ENCODE results near the gene FEM1C. TPM values are rescaled to one million over a fixed set of nuclear protein-coding genes. Genes with fewer than 3 reads are reported as not detected.

FEM1C gene
- total RNA-seq, 1 donor from 2014 or later: 18.4 TPM

DNA sequence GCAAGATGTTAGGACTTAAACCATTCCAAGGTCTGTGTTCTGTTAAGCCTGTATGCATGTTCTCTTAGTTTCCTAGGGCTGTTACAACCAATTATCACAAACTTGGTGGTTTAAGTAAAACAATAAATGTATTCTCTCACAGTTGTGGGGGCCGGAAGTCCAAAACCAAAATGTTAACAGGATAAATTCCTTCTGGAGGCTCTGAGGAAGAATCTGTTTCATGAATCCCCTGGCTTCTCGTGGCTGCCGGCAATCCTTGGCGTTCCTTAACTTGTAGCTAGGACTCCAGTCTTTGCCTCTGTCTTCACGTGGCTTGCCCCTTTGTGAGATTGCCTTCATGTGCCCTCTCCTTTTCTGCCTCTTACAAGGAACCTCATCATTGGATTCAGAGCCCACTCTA is 30.4 kb downstream of the FEM1C start:
- Mint-ChIP-seq H3K9me3 (ENCODE audit: low read depth) (peaks cover 2% of the 10 kb centered on the region), H3K27me3 (no peaks in the 10 kb centered on the region), H3K36me3 (ENCODE audit: insufficient read depth) (no peaks in the 10 kb centered on the region), H3K4me1 (ENCODE audit: low read depth) (no peaks in the 10 kb centered on the region), H3K4me3 (ENCODE audit: low read depth) (no peak overlapping the region), H3K27ac (no peak overlapping the region)
- TF ChIP-seq CTCF (IDR thresholded peaks at IDR 0.05; ENCODE audit: unreplicated experiment): no peak
- no peak for DNase-seq (ENCODE audit: low spot score, unreplicated experiment)

DNA sequence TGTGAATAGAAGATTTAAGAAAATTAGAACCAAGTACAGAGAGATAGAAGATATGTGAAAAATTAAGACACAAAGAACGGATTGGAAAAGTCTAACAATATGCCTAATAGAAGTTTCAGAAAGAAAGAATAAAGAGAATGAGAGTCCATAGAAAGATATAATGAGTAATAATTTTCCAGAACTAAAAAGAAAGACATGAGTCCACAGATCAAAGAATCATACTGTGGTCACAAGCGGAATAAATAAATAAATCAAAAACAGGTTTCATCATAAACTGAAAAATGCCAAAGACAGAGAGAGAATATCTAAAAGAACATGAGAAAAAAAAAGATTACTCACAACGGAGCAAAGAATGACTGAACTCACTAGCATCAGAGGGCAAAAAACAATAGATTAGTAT is 32.9 kb downstream of the FEM1C start:
- H3K27ac Mint-ChIP-seq: no peak overlapping the region
- no peaks in the 10 kb centered on the region for H3K36me3 Mint-ChIP-seq (ENCODE audit: insufficient read depth)
- H3K9me3 Mint-ChIP-seq (ENCODE audit: low read depth): peaks cover 2% of the 10 kb centered on the region
- H3K27me3 Mint-ChIP-seq: peaks cover under 1% of the 10 kb centered on the region
- no peaks in the 10 kb centered on the region for H3K4me1 Mint-ChIP-seq (ENCODE audit: low read depth)
- H3K4me3 Mint-ChIP-seq (ENCODE audit: low read depth): no peak overlapping the region
- no peak for DNase-seq (ENCODE audit: low spot score, unreplicated experiment)
- TF ChIP-seq CTCF (IDR thresholded peaks at IDR 0.05; ENCODE audit: unreplicated experiment): no peak

- no peak overlapping the region for H3K4me3 Mint-ChIP-seq (ENCODE audit: low read depth)
Measured at GRCh38 chr5:115510145-115510645, 34.4 kb downstream of the FEM1C start.

GRCh38 chr5:115509547-115509946 is 35.0 kb downstream of the FEM1C start:
- Mint-ChIP-seq H3K9me3 (ENCODE audit: low read depth) (peaks cover 2% of the 10 kb centered on the region), H3K27me3 (peaks cover 7% of the 10 kb centered on the region), H3K36me3 (ENCODE audit: insufficient read depth) (no peaks in the 10 kb centered on the region), H3K4me1 (ENCODE audit: low read depth) (no peaks in the 10 kb centered on the region), H3K4me3 (ENCODE audit: low read depth) (no peak overlapping the region), H3K27ac (no peak overlapping the region)
- no peak for DNase-seq (ENCODE audit: low spot score, unreplicated experiment)
- TF ChIP-seq CTCF (IDR thresholded peaks at IDR 0.05; ENCODE audit: unreplicated experiment): no peak

More at GRCh38 chr5:115510145-115510645, 34.4 kb downstream of the FEM1C start:
- Mint-ChIP-seq H3K27me3 (peaks cover 7% of the 10 kb centered on the region), H3K4me1 (ENCODE audit: low read depth) (no peaks in the 10 kb centered on the region), H3K36me3 (ENCODE audit: insufficient read depth) (no peaks in the 10 kb centered on the region), H3K27ac (no peak overlapping the region), H3K9me3 (ENCODE audit: low read depth) (peaks cover 2% of the 10 kb centered on the region)
- no peak for DNase-seq (ENCODE audit: low spot score, unreplicated experiment)
- no peak for TF ChIP-seq CTCF (IDR thresholded peaks at IDR 0.05; ENCODE audit: unreplicated experiment)

DNA sequence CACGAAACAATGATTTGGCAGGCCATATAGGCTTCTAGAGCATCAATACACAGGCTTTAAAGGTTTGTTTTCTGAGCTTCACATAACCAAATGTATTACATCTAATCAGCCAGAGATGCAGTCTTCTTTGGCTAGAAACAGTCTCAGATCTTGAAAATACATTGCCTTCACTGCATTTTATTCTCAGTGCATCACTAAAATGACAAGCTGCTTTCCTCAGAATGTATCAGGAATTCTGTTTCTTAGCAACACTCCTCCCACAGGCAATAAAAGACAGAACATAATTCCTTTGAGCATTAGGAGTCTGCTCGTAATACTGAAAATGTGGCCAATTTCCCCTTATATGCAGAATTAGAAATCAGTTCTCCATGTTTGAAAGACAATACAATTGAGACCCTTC is 36.9 kb downstream of the FEM1C start:
- Mint-ChIP-seq H3K27ac (no peak overlapping the region), H3K4me1 (ENCODE audit: low read depth) (no peaks in the 10 kb centered on the region), H3K36me3 (ENCODE audit: insufficient read depth) (no peaks in the 10 kb centered on the region), H3K4me3 (ENCODE audit: low read depth) (no peak overlapping the region), H3K27me3 (peaks cover 7% of the 10 kb centered on the region), H3K9me3 (ENCODE audit: low read depth) (peaks cover 2% of the 10 kb centered on the region)
- no peak for DNase-seq (ENCODE audit: low spot score, unreplicated experiment)
- no peak for TF ChIP-seq CTCF (IDR thresholded peaks at IDR 0.05; ENCODE audit: unreplicated experiment)

Measured in progenitor cell of endocrine pancreas (in vitro differentiated cells).